ENCODE data around the gene TNF. TPM values are rescaled to one million over a fixed set of nuclear protein-coding genes. Genes with fewer than 3 reads are reported as not detected.

Gene TNF
- total RNA-seq, 1 donor from 2014 or later, result 1.2 TPM

- Histone ChIP-seq H3K4me2 (ENCODE audit: low read length) (no peak overlapping the region), H3K4me1 (ENCODE audit: insufficient read depth, low read length) (peaks cover 29% of the 10 kb centered on the region), H2AFZ (ENCODE audit: low read depth, low read length) (no peak overlapping the region), H3K9ac (ENCODE audit: low read length) (no peak overlapping the region), H4K20me1 (ENCODE audit: insufficient read depth, low read length) (no peaks in the 10 kb centered on the region), H3K79me2 (ENCODE audit: insufficient read depth, low read length) (peaks cover 4% of the 10 kb centered on the region), H3K27me3 (ENCODE audit: insufficient read depth, low read length) (no peaks in the 10 kb centered on the region), H3K27ac (ENCODE audit: low read depth, low read length) (no peak overlapping the region), H3K4me3 (ENCODE audit: insufficient read depth, low read depth, low read length) (no peak overlapping the region), H3K36me3 (ENCODE audit: insufficient read depth, low read length) (peaks cover 7% of the 10 kb centered on the region), H3K9me3 (ENCODE audit: insufficient read depth, low read depth, low read length) (no peaks in the 10 kb centered on the region)
- FAIRE-seq (no peak), DNase-seq (ENCODE audit: low read depth) (no peak)
- Mint-ChIP-seq H3K4me3 (ENCODE audit: unreplicated experiment) (no peak overlapping the region), H3K36me3 (ENCODE audit: low read depth, unreplicated experiment) (peaks cover 19% of the 10 kb centered on the region), H3K27me3 (ENCODE audit: low read depth, unreplicated experiment) (no peaks in the 10 kb centered on the region), H3K9me3 (ENCODE audit: unreplicated experiment) (peaks cover 2% of the 10 kb centered on the region), H3K27ac (ENCODE audit: unreplicated experiment) (no peak overlapping the region), H3K4me1 (ENCODE audit: low read depth, unreplicated experiment) (peaks cover 29% of the 10 kb centered on the region)
- no peak for TF ChIP-seq EZH2 (IDR thresholded peaks at IDR 0.05; ENCODE audit: insufficient read depth, low read length)
- TF ChIP-seq CTCF (IDR thresholded peaks at IDR 0.05; ENCODE audit: insufficient read depth, low read depth, low read length), result no peak
Measured at GRCh38 chr6:31557443-31558317, 17.7 kb upstream of the TNF start.

DNA sequence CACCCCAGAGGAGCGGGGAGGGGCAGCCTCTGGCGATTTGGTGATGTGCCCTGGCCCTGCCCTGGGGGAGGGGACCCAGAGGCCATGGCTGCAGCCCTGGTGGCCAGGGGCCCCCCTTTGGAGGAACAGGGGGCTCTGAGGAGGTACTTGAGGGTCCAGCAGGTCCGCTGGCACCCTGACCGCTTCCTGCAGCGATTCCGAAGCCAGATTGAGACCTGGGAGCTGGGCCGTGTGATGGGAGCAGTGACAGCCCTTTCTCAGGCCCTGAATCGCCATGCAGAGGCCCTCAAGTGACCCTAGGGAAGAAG lies 17.1 kb upstream of the TNF start:
- Mint-ChIP-seq H3K27ac (ENCODE audit: unreplicated experiment) (no peak overlapping the region), H3K27me3 (ENCODE audit: low read depth, unreplicated experiment) (no peaks in the 10 kb centered on the region), H3K9me3 (ENCODE audit: unreplicated experiment) (peaks cover 2% of the 10 kb centered on the region), H3K36me3 (ENCODE audit: low read depth, unreplicated experiment) (peaks cover 19% of the 10 kb centered on the region), H3K4me3 (ENCODE audit: unreplicated experiment) (no peak overlapping the region), H3K4me1 (ENCODE audit: low read depth, unreplicated experiment) (peaks cover 32% of the 10 kb centered on the region)
- H3K36me3 ChIP-seq (ENCODE audit: insufficient read depth, low read length), result peaks cover 5% of the 10 kb centered on the region
- peaks cover 4% of the 10 kb centered on the region for H3K79me2 ChIP-seq (ENCODE audit: insufficient read depth, low read length)
- FAIRE-seq (no peak), DNase-seq (ENCODE audit: low read depth) (no peak)
- no peaks in the 10 kb centered on the region for H3K9me3 ChIP-seq (ENCODE audit: insufficient read depth, low read depth, low read length)
- no peaks in the 10 kb centered on the region for H4K20me1 ChIP-seq (ENCODE audit: insufficient read depth, low read length)
- no peak overlapping the region for H3K4me3 ChIP-seq (ENCODE audit: insufficient read depth, low read depth, low read length)
- no peak overlapping the region for H3K4me2 ChIP-seq (ENCODE audit: low read length)
- no peak overlapping the region for H3K27ac ChIP-seq (ENCODE audit: low read depth, low read length)
- H3K27me3 ChIP-seq (ENCODE audit: insufficient read depth, low read length), result no peaks in the 10 kb centered on the region
- TF ChIP-seq CTCF (IDR thresholded peaks at IDR 0.05; ENCODE audit: insufficient read depth, low read depth, low read length) (no peak), EZH2 (IDR thresholded peaks at IDR 0.05; ENCODE audit: insufficient read depth, low read length) (no peak)
- H3K9ac ChIP-seq (ENCODE audit: low read length), result no peak overlapping the region
- H3K4me1 ChIP-seq (ENCODE audit: insufficient read depth, low read length), result peaks cover 29% of the 10 kb centered on the region
- no peak overlapping the region for H2AFZ ChIP-seq (ENCODE audit: low read depth, low read length)

Data from astrocyte (in vitro differentiated cells and primary cell).